RKO (cell line): ENCODE measurements around the gene CPNE4.
"Not testable (repeated sequence)": the region's sequence is repeated elsewhere in the genome, so short reads cannot be mapped to it uniquely, and the experiment has no call there.

ENCODE experiments used
- DNase-seq: peaks from one replicate; pipeline ENCODE4 v3.0.0-alpha.2; 2016; ENCODE audit warnings: low spot score

CPNE4 gene

GRCh38 chr3:131535596-131535995 is 499.2 kb downstream of the CPNE4 start:
- peak; percentile 91 for DNase-seq

GRCh38 chr3:131535131-131535530 is 499.7 kb downstream of the CPNE4 start:
- DNase-seq = no peak

GRCh38 chr3:131532645-131533044 is 502.2 kb downstream of the CPNE4 start:
- DNase-seq = no peak

GRCh38 chr3:131530843-131531242 is 504.0 kb downstream of the CPNE4 start:
- no peak for DNase-seq

DNA sequence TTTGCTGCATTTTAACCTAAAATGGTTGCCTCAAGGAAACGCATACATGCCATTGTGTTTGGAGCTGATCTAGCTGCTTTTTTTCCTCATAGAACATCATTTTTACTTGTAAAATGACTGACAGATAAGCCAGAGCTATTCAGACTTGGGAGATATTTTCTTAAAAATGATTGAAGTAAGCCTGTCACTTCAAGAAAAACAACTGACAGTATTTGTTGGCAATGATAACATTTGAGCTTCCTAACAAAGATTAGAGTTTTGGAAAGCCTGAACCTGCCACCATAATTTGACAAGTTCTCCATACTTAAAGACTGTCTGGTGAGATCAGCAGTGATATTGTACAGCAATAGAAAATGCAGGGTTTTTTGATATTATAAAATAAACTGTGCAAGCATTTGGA is 504.4 kb downstream of the CPNE4 start:
- no peak for DNase-seq

DNA sequence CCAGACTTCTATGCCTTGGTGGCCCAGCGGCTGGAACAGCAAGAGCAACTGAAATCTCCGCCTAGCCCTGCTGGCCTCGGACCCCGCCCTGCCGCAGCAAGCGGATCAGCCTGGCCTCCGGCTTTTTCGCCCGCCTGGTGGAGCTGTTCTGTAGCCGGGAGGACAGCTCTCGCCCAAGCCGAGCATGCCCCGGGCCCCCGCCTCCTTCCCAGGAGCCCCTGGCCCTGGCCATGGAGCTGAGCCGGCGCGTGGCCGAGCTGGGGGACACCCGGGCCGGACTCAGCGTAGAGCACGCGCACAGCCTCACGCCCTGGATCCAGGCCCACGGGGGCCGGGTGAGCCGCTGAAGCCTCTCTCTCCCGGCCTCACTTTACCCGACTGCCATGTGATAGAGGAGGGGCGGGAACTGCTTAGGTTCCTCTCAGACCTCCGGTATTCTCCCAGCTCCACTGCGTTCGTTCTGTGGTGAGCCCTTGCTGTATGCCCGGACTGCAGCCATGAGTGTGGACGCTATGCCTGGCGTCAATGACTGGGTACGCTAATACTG is 507.9 kb downstream of the CPNE4 start:
- DNase-seq = no peak

DNA sequence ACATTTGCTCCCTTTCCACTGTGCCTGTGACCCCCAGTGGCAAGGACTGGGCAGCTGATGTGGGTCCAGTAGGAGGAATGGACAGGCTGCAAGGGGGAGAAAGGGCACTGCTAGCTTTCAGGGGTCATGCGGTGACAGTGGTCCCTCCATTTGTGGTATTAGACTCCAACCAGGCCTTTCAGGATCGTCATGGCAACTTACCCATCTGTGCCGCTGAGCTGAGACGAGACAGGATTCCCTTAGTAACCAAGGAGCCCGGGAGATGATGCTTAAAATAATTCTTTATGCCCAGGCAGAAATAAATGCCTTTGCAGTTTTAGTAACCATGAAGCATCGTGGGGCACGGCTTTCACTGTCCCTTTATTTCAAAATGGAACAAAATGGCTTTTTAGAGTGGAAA is 516.1 kb downstream of the CPNE4 start:
- no peak for DNase-seq

- DNase-seq = peak; percentile 20
These were observed 529.4 kb downstream of the CPNE4 start for GRCh38 chr3:131505421-131505820.

DNA sequence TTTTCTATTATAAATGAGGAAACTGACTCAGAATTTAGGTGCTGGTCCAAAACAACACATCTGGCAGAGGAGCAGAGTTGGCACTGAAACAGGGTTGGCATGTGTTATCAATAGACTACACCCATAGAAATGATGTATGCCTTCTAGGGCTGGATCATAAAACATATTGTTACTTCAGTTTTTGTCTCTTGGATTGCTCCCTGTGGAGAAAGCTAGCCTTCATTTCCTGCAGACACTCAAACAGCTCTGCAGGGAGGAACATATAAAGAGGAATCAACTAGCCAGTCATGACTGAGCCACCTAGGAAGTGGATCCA is 531.5 kb downstream of the CPNE4 start:
- peak; percentile 22 for DNase-seq

DNA sequence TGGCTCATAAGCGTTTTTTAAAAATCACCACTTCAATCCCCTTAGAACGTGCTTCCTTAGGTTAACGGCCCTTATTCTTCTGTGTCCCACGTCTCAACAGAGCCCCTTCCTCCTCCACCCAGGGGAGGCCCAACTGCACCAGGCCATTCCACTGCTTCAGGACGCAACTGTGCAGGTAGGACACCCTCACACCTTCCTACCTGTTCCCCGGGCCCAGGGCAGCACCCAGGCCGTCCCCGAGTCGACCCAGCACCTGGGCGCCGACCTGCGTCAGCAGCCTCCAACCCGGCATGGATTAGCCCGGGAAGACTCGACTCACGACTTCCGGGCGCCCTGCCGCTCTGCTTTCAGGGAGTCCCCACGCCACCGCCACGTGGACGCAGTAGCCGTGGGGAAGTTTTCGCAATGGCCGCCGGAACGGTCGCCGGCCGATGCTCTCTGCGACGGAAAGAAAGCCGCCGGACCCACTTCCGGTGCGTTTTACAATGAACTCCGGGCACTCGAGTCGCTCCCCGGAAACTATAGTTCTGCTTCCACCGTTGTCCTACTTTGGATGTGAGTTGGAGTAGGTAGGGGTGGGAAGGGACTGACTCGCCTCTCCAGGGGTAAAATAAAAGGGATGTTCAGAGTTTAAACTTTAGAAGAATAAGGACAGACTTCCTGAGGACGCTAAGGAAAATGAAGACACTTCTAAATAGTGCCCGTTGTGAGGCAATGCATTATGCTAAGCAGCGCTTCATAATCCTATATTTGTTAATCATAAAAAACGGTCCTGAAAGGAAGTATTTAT is 532.1 kb downstream of the CPNE4 start, which contains the start of gene MRPL3:
Gene MRPL3, minus strand, starts transcription at position 442 of the 790 bp plus-strand sequence. Its CDS starts 150 bp downstream, at position 292.
- DNase-seq = peak; percentile 92

GRCh38 chr3:131501949-131502348 is 532.9 kb downstream of the CPNE4 start:
- peak; percentile 11 for DNase-seq

GRCh38 chr3:131494706-131495105 is 540.1 kb downstream of the CPNE4 start:
- DNase-seq = no peak

GRCh38 chr3:131491775-131492174 is 543.0 kb downstream of the CPNE4 start:
- DNase-seq = peak; percentile 15

GRCh38 chr3:131491084-131491483 is 543.7 kb downstream of the CPNE4 start:
- no peak for DNase-seq

GRCh38 chr3:131486545-131486944 is 548.3 kb downstream of the CPNE4 start:
- not testable (repeated sequence) for DNase-seq

GRCh38 chr3:131485119-131485518 is 549.7 kb downstream of the CPNE4 start:
- DNase-seq = no peak

DNA sequence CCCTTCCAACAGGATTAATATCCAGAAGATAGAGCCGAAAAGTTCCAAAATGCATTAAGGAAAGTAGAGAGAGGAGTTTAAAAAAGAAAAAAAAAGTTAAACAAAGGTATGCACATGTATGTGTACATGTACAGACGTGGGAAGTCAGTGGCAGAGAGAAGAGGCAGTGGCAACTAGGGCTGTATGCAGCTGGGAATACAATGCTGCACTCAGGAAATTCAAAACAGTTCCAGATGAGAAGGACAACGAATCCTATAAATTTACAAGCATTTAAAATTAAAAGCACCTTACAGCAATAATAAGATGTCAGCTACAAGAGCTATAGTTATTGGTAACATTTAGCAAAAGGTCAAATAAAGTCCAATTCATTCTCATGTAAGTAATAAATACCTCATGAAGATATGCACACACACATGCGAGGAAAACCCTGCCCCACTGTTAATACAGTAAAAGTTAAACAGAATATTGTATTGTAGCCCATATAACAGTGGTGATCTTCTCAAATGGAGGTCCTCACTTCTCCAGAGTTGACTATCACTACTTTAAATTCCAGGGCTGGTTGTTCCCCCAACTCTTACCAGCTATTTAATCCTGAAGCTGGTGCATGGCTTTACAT is 550.2 kb downstream of the CPNE4 start:
- no peak for DNase-seq
